Activated T-cell treated with anti-CD3 and anti-CD28 coated beads for 1 hour (primary cell): ENCODE measurements around the gene SPRYD3.
"Not testable (repeated sequence)": the region's sequence is repeated elsewhere in the genome, so short reads cannot be mapped to it uniquely, and the experiment has no call there.

Experiments used
- DNase-seq: peaks from one replicate; pipeline ENCODE4 v3.0.0-alpha.2; 2020; ENCODE audit warnings: low read depth

Gene SPRYD3

DNA sequence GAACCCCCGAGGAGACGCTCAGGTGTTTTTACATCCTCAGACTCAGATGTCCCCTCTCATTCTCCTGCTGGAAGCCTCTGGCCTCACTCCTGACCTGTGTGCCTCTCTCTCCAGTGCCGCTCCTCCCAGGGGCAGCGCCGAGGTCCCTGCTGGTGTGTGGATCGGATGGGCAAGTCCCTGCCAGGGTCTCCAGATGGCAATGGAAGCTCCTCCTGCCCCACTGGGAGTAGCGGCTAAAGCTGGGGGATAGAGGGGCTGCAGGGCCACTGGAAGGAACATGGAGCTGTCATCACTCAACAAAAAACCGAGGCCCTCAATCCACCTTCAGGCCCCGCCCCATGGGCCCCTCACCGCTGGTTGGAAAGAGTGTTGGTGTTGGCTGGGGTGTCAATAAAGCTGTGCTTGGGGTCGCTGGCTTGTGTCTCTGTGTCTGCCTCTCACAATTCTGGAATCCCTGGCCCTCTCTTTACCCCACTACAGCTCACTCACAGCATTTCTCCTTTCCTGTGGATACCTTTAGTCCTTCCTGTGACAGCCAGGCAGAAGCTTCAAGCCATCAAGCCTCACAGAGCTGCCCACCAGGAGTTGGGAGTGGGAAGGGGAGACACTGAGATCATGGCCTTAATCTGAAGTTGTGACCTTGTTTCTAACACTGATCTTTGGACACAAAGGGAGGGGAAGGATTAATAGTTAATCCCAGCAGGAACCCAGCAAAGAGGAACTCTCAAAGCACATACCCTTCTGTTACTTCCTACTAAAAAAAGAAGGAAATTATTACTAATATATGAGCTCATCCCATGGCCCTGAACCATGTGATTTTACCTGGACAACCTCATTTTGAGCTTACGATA, 23.0 kb upstream of the SPRYD3 start:
- DNase-seq = no peak

DNA sequence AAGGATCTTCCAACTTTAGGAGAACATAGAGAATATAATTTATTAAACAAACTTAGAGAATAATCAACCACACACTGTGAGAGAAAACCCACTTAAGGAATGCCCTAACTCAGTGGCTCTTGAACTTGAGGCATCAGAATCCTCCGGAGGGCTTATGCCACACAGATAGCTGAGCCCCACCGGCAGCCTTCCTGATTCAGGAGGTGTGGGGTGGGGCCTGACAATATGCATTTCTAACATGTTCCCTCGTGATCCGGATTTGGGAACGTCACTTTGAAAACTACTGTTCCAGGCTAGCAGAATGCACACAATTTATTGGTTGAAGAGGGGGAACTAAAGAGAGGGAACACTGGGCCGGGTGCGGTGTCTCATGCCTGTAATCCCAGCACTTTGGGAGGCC, 22.1 kb upstream of the SPRYD3 start:
- DNase-seq = no peak

DNA sequence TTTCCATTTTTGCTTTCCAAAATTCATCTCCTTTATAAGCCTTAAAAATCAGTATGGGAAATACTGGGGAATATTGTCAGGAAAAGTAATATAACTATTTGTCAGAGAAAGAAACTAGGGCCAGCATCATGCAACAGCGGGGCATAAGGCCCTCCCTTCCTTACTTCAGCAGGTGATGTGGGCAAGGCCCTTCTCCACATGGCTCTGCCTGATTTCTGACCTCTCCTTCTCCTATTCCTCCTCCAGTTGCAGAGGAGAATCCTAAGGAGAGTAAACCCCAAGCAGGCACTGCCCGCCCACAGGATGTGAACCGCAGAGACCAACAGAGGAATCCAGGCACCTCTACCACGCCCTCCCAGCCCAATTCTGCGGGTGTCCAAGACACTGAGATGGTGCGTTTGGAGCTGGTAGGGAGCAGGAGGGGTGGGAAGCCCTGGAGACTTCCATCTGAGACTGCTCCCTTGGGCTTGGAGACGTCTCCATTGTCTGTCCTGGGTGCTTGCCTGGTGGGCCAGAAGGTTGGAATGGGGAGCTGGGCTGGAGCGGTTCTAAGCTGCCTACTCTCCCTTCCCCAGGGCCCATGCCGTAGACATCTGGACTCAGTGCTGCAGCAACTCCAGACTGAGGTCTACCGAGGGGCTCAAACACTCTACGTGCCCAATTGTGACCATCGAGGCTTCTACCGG, 21.4 kb upstream of the SPRYD3 start:
- DNase-seq = no peak

DNA sequence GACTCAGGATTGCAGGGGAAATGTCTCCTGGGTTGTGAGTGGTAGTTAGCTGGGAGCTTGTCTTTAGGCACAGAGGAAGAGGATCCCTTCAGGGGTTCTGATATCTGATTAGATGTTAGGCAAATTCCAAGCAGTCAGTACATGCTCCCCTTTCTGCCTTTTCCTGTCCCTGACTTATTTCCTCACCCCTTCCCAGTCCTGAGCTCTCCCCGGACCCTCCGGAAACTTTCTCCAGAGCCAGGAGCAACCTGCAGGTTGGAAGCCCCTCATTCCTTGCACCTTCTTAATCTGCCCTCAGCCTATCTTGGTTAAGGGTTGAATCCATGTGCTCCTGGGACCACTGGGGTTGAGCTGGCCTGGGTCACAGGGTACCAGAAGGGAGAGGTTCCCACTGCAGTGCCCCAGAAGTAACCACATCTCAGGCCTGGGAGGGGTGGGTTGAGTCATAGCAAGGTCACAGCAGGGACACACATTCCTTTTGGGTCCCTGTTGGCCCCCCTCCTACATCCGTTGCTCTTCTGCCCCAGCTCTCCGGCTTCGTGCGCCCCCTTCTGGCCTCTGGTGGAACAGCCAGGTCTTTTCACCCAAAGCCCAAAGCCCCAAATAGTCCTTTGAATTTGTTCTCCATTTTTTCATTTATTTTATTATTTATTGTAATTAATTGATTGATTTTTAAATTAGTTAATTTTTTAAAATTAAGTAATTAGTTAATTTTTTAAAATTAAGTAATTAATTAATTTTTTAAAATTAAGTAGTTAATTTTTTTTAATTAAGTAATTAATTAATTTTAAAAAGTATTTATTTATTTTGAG, 20.1 kb upstream of the SPRYD3 start:
- peak; percentile 90 for DNase-seq

DNA sequence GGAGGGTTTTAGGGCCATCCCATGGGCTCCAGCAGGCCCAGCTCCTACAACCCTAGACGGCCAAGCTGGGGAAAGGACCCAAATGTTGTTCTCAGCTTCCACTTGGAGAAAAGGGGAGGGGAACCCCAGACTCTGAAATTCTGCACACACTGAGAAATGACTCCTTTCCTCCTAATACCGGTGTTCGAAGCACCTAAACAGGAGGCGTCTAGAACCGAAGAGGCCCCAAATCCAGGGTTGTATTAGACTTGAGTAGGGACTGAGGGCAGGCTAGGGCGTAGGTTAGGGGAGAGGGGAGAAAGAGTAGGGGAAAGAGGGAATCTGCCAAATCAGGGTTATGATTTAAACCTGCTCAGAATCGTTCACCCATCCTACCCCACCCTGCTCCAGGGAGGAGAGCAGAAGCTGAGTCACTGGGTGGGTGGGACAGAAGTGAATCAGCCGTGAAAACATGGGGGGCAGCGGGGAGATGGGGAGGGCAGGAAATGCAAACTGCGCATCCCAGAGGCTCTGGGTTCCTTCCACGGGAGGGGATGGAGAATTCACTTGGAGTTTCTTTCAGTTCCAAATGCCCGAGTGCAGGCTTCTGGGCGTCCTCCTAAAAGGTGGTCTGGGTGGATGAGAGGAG, 19.3 kb upstream of the SPRYD3 start:
- no peak for DNase-seq

DNA sequence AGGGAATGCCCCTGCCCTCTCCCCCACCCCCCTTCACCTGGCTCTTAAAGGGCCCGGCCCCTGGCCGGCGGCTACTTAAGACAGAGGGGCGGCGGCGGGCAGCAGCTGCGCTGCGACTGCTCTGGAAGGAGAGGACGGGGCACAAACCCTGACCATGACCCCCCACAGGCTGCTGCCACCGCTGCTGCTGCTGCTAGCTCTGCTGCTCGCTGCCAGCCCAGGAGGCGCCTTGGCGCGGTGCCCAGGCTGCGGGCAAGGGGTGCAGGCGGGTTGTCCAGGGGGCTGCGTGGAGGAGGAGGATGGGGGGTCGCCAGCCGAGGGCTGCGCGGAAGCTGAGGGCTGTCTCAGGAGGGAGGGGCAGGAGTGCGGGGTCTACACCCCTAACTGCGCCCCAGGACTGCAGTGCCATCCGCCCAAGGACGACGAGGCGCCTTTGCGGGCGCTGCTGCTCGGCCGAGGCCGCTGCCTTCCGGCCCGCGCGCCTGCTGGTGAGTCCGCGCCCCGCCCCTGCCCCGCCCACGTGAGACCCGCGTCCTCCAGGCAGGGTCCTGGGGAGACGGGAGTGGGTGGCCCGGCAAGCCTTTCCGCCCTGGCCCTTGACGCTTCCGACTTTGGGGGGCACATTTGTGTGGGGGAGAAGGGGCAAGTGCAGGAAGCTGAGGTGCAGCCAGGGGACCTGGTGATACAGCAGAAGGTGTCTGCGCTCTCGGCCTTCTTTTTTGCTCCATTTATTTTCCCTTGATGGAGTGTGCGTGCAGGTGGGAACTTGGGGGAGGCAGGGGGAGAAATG, 18.6 kb upstream of the SPRYD3 start, which contains the start of gene IGFBP6:
Gene IGFBP6, plus strand, starts transcription at position 104 of the 790 bp plus-strand sequence. Its CDS starts 51 bp downstream, at position 155.
- DNase-seq = peak; percentile 42

DNA sequence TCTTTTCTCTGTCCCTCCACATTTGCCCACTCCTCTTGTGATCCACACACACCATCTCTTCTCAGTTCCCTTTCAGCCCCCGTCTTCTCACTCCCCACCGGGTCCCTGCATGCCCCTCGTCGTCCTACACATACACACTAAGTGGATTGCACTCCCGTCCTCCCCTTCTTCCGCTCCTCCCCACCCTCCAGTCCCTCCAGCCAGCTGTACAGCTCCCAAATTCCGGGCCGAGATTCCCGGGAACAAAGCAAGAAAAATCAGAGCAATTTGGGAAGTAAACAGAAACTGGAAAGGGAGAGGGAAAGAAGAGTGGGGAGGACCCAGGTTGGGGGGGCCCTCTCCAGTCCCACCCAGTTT, 18.0 kb upstream of the SPRYD3 start:
- no peak for DNase-seq

DNA sequence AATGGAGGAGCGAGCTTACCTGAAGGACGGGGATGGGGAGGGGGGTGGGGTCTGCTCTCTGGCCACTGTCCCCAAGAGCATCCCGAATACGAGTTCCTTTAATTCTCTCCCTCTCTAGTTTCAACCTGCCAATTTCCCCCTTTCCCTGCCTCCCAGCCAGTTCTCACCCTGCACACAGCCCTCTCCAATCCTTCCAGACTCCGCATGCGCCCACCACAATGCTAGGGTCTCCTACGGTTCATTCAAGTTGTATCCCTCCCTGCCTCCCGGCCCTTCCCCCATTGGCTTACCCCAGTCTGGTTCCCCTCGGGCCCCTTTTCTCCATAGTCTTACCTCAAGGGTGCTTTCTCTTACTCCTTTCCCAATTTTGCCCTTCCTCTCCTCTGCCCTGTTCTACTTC, 17.6 kb upstream of the SPRYD3 start:
- no peak for DNase-seq

DNA sequence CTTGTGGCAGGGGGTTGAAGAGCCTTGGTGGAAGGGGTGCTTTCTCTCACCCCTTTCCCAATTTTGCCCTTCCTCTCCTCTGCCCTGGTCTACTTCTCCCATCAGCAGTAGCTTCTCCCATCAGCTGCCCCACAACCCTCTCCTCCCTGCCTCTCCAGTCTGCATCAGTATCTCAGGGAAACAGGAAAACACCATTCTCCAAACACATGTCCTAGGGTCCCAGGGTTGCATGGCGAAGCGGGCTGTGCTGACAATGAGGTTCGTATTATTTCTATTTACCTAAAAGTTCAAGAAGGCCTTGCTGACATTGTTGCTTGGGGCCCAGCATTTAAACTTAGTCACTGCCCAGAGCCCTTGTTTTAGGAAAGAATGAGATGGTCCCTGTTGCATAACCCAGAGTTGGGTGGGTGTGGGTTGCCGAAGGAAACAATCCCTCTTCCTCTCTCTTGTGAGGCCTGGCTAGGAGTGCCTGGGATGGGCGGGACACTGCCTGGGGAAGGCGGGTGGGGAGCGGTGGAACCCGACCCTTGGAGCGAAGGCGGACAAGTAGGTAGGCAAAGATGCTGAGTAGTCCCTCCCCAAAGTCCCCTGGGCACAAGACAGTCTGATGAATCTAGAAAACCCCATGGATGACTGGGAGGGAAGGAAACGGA, 17.0 kb upstream of the SPRYD3 start:
- DNase-seq = no peak

DNA sequence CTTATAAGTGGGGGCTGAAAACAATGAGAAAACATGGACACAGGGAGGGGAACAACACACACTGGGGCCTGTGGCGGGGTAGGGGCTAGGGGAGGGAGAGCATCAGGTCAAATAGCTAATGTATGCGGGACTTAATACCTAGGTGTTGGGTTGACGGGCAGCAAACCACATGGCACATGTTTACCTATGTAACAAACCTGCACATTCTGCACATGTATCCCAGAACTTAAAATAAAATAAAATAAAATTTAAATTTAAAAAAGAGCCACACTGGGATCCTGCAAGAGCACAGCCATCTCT, 16.4 kb upstream of the SPRYD3 start:
- DNase-seq = not testable (repeated sequence)

DNA sequence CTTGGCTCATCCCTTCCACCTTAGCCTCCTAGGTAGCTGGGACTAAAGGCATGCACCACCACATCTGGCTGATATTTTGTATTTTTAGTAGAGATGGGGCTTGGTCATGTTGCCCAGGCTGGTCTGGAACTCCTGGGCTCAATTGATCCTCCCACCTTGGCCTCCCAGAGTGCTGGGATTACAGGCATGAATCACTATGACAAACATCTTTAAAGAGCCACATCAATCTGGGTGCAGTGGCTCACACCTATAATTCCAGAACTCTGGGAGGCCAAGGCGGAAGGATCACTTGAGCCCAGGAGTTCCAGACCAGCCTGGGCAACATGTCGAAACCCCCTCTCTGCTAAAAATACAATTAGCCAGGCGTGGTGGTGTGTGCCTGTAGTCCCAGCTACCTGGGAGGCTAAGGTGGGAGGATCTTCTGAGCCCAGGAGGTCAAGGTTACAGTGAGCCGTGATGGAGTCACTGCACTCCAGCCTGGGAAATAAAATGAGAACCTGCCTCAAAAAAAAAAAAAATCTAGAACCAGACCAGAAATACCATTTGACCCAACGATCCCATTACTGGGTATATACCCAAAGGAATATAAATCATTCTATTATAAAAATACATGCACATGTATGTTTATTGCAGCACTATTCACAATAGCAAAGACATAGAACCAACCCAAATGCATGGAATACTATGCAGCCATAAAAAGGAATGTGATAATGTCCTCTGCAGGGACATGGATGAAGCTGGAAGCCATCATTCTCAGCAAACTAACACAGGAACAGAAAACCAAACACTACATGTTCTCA, 15.8 kb upstream of the SPRYD3 start:
- not testable (repeated sequence) for DNase-seq

DNA sequence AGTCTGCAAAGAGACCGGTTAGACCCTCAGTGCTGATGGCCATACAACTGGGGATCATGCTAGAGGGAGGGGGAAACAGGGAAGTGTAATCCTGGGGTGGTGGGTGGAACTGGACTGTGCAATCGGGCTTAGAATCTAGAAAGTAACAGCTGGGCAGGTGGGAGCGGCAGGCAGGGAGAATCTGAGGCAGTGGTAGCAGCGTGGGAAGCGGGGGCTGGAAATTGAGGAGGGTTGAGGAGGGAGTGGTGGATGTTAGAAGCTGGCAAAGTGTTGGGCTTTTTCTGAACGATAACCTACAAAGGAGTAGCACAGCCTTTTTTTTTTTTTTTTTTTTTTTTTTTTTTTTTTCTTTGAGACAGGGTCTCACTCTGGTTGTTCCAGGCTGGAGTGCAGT, 15.2 kb upstream of the SPRYD3 start:
- no peak for DNase-seq

DNA sequence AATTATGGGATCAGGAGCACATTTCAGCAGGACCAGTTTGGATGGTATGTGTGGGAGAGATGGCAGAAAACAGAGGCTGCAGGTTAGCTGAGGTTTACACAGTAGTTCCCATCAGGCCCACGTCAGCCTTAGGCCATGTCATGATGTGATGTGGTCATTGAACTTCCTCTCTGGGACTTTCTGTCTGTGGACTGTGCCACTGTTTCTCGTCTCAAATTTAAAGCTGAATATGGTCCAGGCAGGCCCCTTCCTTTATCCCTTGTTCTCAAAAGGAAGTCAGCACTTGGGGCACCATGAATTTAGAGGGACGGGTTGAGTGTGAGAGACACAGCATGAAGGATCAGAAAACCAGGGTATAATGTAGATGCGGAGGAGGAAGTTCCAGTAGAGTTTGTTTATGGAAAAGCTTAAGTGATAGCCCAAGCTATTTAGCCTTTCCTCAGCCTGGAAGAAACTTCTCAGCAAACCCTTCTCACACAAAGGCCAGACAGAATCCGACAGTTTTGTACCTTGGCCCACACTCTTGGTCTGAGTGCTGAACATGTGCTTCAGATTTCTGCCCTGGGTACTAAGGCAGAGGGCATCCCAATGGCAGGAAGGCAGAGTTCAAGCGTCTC, 14.7 kb upstream of the SPRYD3 start:
- no peak for DNase-seq

DNA sequence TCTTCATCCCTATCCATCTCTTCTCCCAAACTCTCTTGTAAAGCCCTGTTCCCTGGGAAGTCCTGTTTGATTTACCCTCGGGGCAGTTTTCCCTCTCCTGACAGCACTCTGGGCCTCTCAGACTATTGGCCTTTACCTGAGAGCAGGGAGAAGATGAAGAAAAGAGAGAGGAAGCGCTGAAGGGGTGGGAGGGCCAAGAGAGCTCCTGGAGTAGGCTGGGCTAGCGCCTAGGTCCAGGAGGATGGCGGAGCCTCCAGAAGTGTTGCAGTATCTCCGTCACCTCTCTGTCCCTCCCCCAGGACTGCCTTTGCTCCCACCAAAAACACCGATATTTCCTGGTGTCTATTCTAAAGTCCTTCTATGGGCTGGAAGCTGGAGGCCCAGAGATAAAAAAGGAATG, 12.6 kb upstream of the SPRYD3 start:
- no peak for DNase-seq

DNA sequence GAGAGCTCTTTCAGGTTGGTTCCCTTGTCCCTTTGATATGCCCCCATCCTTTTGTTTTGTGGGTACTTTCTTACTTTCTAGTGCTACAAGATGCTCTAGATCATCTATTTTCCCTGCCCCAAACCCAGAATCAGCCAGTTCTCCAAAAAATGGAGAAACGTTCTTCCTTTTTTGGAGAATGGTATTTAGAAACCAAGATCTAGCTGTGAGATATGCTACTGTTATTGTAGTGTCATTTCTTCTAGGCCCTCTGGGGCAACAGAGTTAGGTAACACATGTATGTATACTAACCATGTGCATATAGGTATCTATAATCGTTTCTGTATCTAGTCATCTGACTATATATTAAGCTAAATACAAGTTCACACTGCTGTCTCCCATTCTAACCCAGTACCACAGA, 11.4 kb upstream of the SPRYD3 start:
- no peak for DNase-seq

DNA sequence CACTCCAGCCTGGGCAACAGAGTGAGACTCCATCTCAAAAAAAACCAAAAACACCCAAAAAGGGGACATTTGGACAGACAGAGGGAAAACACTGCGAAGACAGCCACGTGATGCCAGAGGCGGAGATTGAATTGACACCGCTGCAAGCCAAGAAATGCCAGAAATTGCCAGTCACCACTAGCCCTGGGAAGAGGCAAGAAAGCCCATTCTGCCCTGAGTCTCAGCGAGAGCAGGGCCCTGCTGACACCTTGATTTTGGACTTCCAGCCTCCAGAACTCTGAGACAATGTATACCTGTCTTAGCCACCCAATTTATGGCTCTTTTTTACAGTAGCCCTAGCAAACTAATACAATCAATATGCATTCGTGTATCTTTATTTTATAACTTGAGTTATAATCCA, 10.9 kb upstream of the SPRYD3 start:
- DNase-seq = no peak

DNA sequence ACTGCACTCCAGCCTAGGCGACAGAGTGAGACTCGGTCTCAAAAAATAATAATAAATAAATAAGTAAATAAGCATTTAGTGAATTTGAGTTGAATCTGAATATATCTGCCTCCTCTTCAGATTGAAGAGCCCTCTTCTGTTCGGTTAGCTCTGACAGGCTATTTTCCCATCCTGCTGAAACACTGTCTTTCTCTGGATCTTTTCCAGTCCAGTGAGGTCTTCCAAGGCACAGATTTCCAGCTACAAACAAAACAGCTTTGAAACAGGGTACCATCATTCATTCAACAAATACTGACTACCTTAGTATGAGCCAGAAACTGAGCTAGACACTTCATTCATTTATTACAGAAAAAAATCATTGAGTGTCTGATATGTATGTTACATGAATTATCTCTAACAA, 7.2 kb upstream of the SPRYD3 start:
- no peak for DNase-seq

DNA sequence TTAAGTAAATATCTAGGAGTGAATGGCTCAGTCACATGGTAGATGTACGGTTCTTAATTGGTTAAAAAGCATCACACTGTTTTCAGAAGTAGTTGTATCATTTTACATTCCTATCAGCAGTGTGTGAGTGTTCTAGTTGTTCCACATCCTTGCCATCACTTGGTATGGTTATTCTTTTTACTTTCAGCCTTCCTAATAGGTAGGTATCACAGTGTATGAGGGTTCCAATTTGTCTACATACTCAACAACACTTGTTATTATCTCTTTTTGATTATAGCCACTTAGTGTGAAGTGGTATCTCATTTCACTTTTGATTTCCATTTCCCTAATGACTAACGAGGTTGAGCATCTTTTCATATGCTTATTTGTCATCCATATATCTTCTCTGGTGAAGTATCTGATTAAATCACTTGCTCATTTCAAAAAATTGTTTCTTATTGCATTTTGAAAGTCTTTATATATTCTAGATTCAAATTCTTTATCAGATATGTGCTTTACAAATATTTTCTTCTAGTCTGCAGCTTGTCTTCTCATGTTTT, 3.5 kb upstream of the SPRYD3 start:
- DNase-seq = no peak

DNA sequence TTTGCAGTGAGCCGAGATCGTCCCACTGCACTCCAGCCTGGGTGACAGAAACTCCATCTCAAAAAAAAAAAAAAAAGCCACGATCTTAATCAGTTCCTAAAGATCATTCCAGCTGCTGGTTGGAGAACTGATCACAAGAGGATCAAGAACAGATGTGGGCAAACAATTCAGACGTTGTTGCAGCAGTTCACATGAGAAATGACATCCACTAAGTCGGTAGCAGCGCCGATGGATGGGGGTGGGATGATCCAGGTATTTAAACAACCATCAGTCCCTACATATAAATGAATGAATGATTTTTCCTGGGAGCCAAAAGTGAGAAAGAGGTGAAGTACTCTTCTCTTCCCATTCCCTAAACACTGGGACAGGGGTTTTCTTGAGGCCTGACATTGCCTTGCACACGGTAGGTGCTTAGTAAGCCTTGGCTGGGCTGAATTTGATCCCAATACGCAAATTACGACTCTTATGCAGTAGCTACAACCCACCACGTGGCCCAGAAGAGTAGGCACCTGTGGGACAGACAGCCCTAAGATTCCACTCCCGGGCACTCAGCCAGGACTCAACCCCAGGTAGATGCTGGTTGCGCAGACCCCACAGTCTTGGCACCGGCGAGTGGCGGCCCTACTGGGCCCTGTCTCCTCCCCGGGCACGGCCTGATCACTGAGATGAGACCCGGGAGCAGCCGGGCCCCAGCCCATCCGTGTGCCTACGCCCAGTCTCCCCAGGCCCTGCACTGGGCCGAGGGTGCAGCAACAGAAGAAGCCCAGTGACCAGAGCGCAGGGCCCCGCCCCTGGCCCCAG, 565 bp downstream of the SPRYD3 start:
- DNase-seq = peak; percentile 40
